Nephron progenitor cell (in vitro differentiated cells): ENCODE measurements around the gene ZDHHC20.

Experiments
- DNase-seq: peaks from one replicate; pipeline ENCODE4 v3.0.0; 2021
- H3K27ac Mint-ChIP-seq: 2 replicates; pipeline ENCODE4 v1.8.0; 2021; ENCODE audit warnings: mild to moderate bottlenecking, moderate library complexity, mixed read lengths
- H3K27me3 Mint-ChIP-seq: 2 replicates; pipeline ENCODE4 v1.8.0; 2021; ENCODE audit warnings: mild to moderate bottlenecking, low read depth, mixed read lengths; ENCODE audit not compliant: poor library complexity
- H3K36me3 Mint-ChIP-seq: 2 replicates; pipeline ENCODE4 v1.8.0; 2021; ENCODE audit warnings: low read depth, mixed read lengths
- H3K4me1 Mint-ChIP-seq: 2 replicates; pipeline ENCODE4 v1.8.0; 2021; ENCODE audit warnings: mixed read lengths
- H3K4me3 Mint-ChIP-seq: 2 replicates; pipeline ENCODE4 v1.8.0; 2021; ENCODE audit warnings: mild to moderate bottlenecking, moderate library complexity, mixed read lengths
- H3K9me3 Mint-ChIP-seq: 2 replicates; pipeline ENCODE4 v1.8.0; 2021; ENCODE audit warnings: mild to moderate bottlenecking, moderate library complexity, mixed read lengths
- TF ChIP-seq, protein P1 (sequence below): fragments of 200-600 bp; sonication (generic); IDR thresholded peaks from 2 replicates; pipeline ENCODE4 v1.5.0; 2021; ENCODE audit warnings: antibody characterized with exemption

The ZDHHC20 gene

DNA sequence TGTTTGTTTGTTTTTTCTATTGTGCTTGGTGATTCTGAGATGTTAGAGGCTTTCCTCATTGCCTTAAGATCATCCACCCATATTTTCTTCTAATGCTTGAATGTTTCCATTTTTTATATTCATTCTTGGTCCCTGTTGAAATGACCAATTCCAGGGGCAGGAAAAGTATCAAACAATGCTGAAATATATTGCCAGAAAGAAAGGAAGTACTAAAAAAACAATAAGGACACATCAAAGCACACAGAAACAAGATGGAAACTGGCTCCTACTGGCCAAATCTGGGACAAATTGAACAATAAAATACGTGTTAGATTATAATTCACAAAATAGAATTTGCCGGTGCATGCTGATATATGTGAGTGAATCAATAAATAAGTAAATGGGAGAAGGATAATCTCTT, 23.9 kb downstream of the ZDHHC20 start:
- H3K27me3 Mint-ChIP-seq = no peaks in the 10 kb centered on the region

DNA sequence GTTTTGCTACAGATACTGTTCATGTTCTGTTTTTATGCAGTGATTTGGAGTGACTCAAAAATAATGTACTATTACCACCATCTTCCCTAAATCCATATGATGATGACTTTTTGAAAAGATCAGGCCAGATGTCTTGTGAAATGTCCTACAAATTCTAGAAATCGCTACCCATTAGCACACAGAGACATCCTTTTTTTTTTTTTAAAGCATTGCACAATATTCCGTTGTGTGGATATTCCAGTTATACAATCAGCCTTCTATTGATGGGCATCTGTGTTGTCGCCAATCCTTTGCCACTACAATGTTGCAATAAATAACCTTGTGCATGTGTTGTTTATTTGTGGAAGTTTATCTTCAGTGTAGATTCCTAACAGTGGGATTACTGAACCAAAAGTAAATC, 24.5 kb downstream of the ZDHHC20 start:
- Mint-ChIP-seq H3K27me3 (no peaks in the 10 kb centered on the region), H3K4me3 (no peak overlapping the region), H3K27ac (no peak overlapping the region)

More for the DNA sequence above, 23.9 kb downstream of the ZDHHC20 start:
- H3K36me3 Mint-ChIP-seq = peaks cover 90% of the 10 kb centered on the region
- no peak for DNase-seq
- H3K4me3 Mint-ChIP-seq = no peak overlapping the region
- H3K9me3 Mint-ChIP-seq = peaks cover 88% of the 10 kb centered on the region
- TF ChIP-seq, protein P1, sequence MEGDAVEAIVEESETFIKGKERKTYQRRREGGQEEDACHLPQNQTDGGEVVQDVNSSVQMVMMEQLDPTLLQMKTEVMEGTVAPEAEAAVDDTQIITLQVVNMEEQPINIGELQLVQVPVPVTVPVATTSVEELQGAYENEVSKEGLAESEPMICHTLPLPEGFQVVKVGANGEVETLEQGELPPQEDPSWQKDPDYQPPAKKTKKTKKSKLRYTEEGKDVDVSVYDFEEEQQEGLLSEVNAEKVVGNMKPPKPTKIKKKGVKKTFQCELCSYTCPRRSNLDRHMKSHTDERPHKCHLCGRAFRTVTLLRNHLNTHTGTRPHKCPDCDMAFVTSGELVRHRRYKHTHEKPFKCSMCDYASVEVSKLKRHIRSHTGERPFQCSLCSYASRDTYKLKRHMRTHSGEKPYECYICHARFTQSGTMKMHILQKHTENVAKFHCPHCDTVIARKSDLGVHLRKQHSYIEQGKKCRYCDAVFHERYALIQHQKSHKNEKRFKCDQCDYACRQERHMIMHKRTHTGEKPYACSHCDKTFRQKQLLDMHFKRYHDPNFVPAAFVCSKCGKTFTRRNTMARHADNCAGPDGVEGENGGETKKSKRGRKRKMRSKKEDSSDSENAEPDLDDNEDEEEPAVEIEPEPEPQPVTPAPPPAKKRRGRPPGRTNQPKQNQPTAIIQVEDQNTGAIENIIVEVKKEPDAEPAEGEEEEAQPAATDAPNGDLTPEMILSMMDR = no peak
- H3K4me1 Mint-ChIP-seq = no peaks in the 10 kb centered on the region
- H3K27ac Mint-ChIP-seq = no peak overlapping the region

DNA sequence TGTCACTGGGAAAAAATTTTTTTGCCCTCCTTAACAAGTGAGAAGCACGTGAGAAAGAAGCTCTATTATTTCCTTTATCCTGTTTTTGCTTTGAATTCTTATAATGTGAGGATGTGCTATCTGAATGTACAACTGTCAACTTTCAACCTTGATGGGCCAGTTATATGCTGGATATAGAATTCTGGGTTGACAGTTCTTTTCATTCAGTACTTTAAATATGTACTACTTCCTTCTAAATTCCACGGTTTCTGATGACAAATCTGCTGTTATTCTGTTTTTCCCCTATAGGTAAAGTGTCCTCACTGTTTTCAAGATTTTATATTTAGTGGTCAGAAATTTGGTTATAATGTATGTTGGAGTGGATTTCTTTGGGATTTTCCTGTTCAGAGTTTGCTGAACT, 29.9 kb downstream of the ZDHHC20 start:
- H3K4me3 Mint-ChIP-seq = no peak overlapping the region
- H3K27ac Mint-ChIP-seq = no peak overlapping the region
- H3K9me3 Mint-ChIP-seq = peaks cover 67% of the 10 kb centered on the region
- no peak for DNase-seq
- TF ChIP-seq, protein P1 = no peak
- no peaks in the 10 kb centered on the region for H3K4me1 Mint-ChIP-seq
- peaks cover 3% of the 10 kb centered on the region for H3K27me3 Mint-ChIP-seq
- peaks cover 70% of the 10 kb centered on the region for H3K36me3 Mint-ChIP-seq

More for the DNA sequence above, 24.5 kb downstream of the ZDHHC20 start:
- no peak for DNase-seq
- TF ChIP-seq, protein P1 = no peak
- Mint-ChIP-seq H3K36me3 (peaks cover 90% of the 10 kb centered on the region), H3K4me1 (no peaks in the 10 kb centered on the region), H3K9me3 (peaks cover 90% of the 10 kb centered on the region)

DNA sequence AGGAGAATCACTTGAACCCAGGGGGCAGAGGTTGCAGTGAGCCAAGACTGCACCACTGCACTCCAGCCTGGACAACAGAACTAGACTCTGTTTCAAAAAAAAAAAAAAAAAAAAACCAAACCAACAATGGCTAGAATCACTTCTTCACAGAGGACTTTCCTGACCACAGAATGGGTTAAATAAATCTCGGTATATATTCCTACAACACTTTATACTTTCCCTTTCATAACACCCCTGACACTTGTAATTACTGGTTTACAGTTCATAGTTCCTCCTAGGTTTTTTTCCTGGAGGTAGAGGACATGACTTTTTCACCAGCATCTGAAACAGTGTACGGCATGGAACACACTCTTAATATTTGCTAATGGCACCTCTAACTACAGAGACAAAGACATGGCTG, 31.4 kb downstream of the ZDHHC20 start:
- no peak for DNase-seq
- H3K27ac Mint-ChIP-seq = no peak overlapping the region
- H3K9me3 Mint-ChIP-seq = peaks cover 54% of the 10 kb centered on the region
- peaks cover 56% of the 10 kb centered on the region for H3K36me3 Mint-ChIP-seq
- no peaks in the 10 kb centered on the region for H3K4me1 Mint-ChIP-seq
- TF ChIP-seq, protein P1 = no peak
- no peak overlapping the region for H3K4me3 Mint-ChIP-seq
- peaks cover 3% of the 10 kb centered on the region for H3K27me3 Mint-ChIP-seq

DNA sequence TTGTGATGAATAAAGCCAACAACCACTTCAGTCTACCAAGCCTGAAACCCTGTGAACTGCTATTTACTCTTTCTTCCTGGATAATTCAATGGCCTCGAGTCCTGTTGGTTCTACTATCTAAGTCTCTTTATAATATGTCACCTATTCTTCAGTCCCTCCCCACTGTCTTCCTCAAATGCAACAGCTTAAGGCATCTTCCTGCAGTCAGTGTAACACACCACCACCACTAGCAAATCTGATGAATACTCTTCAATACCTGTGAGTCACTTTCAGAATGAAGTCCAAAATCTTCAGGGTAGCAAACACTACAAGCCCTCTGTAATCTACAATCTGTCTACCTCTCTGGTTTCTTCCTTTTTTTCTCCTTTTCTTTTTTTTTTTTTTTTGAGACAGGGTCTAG, 32.9 kb downstream of the ZDHHC20 start:
- TF ChIP-seq, protein P1 = no peak
- peaks cover 3% of the 10 kb centered on the region for H3K27me3 Mint-ChIP-seq
- no peak overlapping the region for H3K4me3 Mint-ChIP-seq
- H3K4me1 Mint-ChIP-seq = no peaks in the 10 kb centered on the region
- DNase-seq = no peak
- peaks cover 48% of the 10 kb centered on the region for H3K9me3 Mint-ChIP-seq
- H3K36me3 Mint-ChIP-seq = peaks cover 49% of the 10 kb centered on the region
- no peak overlapping the region for H3K27ac Mint-ChIP-seq

DNA sequence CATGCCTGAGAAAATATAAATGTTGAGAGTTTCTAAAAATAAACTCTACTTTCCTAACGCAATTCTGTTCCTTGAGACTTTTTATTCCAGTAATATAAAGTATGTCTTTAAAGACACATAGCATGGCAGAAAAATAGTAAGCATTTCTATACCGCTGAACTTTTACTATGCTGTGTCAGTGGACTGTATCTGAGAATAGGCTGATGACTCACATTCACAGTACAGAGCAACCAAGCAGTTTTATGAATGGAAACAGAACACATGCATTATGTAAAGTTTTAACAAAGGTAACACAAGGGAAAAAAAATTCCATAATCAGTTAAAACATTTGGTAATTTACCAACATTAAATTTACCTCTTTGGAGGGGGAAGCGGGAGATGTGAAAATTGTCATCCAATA, 38.4 kb downstream of the ZDHHC20 start:
- Mint-ChIP-seq H3K27ac (no peak overlapping the region), H3K4me3 (no peak overlapping the region), H3K36me3 (peaks cover 22% of the 10 kb centered on the region), H3K9me3 (no peaks in the 10 kb centered on the region), H3K4me1 (no peaks in the 10 kb centered on the region), H3K27me3 (no peaks in the 10 kb centered on the region)
- DNase-seq = no peak
- TF ChIP-seq, protein P1 = no peak
